RCC 7860 (cell line): ENCODE results near the gene ZNF778.

Experiments
- DNase-seq: peaks from one replicate; pipeline ENCODE4 v3.0.0-alpha.2; 2015; ENCODE audit warnings: low spot score
- FAIRE-seq: peaks from 2 replicates; lab custom pipeline; 2012; peaks lifted over from hg19 to GRCh38; lab: Jason Lieb, UNC

The ZNF778 gene

DNA sequence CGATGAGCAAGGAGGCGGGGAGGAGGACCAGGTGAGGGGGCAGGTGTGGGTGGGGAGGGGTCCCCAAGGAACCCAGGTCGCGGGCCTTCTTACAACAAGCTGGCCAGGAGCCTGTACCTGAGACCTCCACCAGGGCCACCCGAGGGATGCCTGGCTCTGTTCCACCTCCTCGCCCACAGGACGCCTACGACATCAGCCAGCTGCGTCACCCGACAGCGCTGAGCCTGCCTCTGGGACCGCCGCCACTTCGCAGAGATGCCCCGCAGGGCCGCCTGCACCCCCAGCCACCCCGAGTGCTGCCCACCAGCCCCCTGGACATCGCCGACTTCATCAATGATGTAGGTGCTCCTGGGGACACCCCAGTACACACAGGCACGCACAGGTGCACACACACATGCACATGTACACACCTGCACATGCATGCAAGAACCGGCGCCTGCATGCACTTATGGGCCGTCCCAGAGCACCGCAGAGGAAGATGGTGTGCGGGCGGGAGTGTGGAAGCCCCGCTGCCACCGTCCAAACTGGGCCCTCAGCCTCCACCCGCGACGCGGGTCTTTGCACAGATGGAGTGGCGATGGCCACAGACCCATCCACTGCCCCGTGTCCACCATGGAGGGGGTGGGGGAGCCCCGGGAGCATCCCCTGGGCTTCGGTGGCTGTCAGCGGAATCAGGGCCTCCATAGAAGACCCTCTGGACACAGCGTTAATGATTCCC lies 23.8 kb upstream of the ZNF778 start:
- DNase-seq: no peak

DNA sequence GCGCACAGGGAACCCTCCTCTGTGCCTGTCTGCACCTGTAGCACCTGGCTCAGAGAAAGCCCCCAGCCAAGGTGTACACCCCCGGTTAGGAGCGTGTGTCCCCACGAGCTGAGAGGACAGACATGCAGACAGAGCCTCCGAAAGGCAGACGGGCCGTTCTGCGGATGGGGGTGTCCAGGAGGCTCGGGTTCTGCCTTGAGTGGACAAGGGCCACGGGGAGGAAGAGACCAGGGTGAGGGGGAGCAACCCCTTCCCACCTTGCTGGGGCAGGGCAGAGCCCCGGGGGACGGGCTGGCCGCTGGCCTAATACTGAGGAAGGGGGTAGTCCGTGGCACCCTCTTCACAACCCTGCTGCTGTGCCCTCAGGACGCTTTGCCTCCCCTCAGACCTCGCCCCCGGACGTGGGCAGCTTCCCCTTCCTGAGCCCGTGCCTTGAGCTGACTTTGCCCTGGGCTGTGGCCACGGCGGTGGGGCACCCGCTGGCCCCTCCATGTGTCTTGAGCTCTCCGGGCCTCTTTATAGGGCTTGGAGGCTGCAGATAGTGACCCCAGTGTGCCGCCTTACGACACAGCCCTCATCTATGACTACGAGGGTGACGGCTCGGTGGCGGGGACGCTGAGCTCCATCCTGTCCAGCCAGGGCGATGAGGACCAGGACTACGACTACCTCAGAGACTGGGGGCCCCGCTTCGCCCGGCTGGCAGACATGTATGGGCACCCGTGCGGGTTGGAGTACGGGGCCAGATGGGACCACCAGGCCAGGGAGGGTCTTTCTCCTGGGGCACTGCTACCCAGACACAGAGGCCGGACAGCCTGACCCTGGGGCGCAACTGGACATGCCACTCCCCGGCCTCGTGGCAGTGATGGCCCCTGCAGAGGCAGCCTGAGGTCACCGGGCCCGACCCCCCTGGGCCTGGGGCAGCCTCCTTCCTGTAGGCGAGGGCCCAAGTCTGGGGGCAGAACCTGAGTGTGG lies 22.9 kb upstream of the ZNF778 start:
- FAIRE-seq (no peak), DNase-seq (no peak)

More for the DNA sequence above, 23.8 kb upstream of the ZNF778 start:
- no peak for FAIRE-seq

DNA sequence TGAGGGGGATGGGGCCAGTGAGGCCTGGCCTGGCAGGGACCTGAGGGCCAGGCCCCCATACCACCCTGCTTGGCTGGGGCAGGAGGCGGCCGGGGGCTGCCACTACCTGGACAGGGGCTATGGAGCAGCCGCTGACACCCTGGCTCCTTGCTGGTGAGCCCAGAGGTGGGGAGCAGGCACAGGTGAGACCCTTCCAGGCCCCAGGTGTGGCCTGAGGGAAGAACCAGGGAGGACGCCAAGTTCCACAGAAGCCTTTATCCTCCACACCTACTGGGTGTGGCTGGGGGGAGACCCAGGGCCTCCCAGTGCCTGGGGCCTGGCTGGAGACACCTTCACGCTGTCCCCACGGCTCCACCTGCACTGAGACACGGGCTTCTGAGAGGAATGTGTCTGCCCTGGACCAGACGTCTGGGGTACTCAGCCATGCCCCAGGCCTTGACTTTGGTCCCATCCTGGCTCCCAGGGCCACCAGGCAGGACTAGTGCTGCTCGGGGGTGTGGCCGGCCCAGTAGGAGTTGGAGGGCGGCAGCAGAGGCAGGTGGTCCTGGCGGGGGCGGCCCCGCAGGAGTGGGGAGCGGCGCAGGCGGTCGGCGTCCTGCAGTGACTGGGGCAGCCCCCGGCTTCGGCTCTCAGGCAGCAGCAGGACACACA lies 21.9 kb upstream of the ZNF778 start:
- DNase-seq (no peak), FAIRE-seq (no peak)

DNA sequence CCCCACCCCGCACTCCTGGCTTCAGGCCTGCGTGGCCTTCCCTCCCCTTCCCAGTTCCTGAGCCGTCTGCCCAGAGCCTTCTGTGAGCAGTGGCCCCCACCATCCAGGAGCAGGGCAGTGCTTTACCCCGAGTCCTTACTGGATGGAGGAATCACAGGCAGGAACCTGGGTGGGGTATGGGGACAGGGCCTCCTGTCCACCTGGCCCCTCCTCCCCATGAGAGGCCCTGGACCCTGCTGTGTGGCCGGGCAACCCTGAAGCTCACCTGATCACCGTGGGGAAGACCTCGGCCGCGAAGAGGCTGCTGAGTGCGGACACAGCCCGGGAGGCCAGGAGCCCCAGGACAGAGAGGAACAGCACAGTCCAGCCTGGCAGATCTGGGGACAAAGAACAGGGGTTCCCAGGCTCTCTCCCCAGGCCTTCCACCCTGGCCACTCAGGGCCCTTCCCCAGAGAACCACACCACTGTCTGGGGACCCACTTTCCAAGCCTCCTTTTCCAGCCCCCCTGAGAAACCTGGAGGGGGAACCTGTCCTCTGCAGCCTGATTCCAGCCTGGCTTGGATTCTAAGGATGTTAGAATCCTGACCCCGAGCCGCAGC lies 20.4 kb upstream of the ZNF778 start:
- DNase-seq: no peak

DNA sequence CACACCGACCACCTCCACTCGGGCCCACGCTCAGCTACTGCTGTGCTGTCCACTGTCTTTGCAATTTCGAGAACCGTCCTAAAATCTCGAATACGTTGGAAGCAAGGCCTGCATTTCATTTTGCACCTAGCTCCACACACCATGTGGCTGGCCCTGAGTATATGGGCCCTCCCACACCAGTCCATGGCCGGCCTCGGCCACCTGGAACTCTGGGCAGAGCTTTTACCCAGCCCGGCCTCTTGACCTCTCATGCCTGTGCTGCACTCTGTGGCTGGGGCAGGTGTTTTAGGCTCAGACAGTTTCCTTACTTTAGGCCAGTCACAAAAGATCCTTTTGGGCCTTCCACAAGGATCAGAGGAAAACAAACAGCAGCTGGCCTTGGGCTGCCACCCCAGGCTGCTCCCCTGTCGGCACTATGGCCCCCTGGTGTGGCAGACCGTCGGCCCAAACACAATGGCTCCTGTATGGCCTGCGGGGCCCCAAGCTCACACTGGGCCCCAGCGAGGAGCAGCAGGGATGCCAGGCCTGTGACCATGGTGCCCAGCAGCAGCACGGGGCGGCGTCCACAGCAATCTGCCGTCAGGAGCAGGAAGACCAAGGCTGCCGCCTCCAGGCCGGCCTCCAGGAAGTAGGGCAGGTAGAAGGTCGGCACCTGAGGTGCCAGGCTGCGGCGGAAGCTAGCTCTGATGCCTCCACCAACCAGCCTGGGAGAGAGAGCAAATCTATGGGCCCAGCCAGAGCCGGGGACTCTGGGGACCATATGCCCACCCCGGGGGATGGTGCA lies 19.7 kb upstream of the ZNF778 start:
- DNase-seq (no peak), FAIRE-seq (no peak)

More for the DNA sequence above, 20.4 kb upstream of the ZNF778 start:
- FAIRE-seq: no peak

DNA sequence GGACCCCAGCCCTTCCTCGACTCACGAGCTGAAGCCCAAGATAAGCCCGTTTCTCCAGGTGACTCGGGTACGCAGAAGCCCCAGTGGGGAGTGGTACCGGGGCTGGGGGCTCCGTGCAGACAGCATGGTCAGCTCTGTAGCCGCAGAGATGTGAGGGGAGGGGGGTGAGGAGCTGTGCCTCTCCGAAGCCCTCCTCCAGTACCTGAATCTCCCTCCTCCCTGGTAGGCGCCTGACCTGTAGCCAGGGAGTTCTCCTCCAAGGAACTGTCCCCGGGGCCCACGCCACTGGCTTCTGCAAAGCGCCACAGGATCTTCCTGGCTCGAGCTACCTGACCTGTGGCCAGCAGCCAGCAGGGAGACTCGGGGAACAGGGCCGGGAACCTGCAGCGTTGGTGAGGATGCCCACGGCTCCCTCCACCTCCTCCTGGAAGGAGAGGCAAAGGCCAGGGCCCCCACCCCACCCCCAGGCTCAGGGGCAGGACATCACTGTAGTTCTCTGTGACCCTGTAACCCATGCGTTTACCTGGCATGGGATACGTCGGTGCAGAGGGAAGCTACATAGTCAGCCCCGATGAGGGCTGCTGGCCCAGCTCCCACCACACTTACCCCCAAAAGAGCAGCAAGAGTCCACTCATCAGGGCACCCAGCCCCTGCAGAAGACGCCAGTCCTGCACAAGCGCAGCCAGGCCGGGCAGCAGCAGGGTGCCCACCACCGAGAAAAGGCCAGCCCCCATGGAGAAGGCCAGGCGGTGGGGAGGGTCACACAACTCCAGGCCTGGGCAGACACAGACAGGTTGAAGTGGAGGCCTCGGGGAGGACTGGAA lies 18.9 kb upstream of the ZNF778 start:
- no peak for FAIRE-seq
- DNase-seq: no peak

DNA sequence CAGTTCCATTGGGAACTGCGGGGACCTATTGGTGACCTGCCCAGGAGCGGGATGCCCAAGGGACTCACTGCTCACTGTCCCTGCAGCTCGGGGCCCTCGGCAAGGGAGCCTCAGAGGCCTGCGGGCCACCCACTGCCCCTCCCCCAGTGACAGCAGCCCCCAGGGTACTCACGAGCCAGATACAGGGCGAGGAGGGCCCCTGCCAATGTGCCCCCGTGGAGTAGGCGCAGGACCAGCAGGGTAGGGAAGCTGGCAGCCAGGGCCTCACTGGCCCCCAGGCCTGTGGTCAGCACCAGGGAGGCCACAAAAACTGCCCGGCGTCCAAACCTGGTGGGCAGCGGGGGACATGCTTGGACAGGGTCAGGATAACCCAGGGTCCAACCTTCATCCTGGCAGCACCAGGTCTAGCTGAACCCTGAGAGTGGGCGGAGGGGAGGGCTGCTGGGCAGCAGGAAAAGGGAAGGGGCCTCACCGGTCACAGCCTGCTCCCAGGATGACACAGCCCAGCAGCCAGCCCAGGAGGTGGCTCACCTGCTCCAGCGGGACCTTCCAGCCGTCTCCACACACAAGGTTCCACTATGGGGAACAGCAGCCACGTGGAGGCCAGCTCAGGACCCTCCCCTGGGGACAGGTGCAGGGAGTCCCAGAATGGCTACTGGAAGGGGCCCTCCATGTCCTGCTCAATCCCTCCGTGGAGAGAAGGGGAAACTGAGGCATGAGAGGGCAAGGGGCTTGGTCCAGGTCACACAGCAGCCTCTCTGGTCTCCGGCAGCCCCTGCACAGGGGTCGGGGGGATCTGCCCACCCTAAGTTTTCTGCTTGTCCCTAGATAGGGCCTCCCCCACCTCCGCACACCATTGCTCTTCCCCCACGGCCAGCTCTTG lies 18.0 kb upstream of the ZNF778 start:
- DNase-seq (no peak), FAIRE-seq (no peak)

DNA sequence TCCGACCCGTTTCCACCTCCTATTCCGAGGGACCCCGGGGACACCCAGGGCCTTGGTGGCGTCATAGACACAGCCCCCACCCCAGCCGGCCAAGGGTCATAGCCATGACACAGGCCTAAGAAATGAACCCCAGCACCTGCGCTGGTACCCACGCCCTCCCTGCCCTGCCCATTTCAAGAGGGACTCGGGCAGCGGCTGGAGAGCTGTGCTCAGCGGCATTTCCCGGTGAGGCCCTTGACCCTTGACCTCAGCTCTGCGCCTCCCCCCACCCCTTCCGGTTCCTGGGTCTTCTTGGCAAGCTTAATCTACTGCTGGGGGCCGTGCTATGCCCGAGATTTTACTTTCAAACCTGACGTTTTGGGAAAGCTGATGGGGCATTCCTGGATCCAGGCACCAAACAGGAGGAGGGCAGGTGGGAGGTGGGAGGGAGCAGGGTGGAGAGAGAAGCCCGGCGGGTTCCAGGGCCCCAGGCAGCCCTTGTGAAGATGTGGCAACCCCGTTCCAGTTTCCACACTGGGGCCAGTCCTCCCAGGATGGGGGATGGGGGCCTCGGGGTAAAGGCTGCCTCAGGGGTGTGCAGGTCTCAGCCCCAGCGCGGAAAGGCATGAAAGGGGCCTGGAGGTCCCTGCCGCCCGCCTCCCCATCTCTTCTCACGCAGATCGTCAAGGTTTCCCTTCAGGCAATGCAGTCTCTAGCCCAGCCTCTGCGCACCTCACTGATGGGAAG lies 17.2 kb upstream of the ZNF778 start, which contains the start of gene SLC22A31:
TSS of gene SLC22A31 (minus strand) at position 414 of the 726 bp plus-strand sequence. CDS start at position 378, 36 bp downstream.
- no peak for FAIRE-seq
- no peak for DNase-seq

DNA sequence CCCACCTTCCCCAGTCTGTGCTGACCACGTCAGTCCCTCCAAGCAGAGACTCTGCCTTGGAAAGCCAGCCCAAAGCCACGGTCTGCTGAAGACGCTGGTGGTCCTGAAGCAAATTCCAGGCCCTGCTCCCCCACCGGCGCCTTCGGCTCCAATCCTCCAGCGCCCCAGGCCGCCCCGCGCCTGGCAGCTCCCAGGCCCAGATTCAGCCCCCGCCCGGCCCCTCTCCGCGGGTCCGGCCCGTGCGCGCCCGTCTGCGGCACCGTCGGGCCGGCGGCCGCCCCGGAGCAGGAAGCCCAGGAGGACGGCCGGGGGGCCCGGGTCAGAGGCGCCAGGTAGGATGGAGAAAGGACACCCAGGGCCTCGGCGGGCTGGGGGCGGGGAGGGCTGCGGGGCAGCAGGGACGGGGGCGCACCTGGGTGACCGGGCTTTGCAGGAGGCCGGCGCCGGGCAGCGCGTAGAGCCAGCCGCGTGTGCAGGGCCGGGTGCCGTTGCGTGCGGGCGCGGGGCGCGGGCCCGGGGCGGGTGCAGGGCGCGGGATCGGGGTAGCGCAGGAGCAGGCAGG lies 16.6 kb upstream of the ZNF778 start:
- DNase-seq: no peak
- no peak for FAIRE-seq

DNA sequence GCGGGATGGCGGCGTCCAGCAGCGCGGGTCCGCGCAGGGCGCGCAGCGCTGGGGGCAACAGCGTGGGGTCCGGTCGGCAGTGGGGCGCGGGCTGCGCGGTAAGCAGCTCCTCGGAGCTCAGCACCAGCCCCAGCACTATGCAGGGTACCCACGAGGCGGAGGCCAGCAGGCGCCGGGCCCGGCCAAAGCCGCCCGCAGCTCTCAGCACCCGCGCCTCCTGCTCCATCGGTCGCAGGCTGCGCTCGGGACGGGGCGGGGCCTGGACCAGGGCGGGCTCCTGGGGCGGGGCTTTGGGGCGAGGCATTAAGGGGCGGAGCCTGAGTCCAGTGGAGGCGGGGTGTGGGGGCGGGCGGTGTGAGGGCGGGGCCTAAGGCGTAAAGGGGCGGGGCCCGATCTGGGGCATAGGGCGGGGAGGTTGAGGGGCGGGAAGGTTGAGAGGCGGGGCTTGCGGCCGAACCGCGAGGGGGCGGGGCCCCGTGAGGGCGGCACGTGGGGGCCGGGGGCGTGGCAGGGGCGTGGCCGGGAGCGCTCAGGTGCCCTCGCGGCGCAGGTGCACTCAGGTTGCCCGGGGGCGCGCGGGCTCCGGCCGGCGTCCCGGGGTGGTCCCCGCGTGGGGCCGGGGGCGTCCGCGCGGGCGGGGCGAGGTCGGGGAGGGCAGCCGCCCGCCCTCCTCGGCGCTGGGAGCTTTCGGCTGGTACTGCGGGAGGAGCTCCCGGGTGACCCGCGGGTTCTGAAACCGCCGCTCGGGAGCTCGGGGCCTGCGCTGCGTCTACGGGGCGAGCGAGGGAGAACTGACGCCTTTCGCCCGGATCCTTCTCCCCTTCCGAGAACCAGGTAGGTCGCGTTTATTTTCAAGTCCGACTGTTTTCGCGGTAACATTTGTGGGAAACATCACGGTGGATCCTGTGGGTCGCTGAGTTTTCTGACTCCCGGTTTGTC lies 15.8 kb upstream of the ZNF778 start:
- FAIRE-seq: no peak

DNA sequence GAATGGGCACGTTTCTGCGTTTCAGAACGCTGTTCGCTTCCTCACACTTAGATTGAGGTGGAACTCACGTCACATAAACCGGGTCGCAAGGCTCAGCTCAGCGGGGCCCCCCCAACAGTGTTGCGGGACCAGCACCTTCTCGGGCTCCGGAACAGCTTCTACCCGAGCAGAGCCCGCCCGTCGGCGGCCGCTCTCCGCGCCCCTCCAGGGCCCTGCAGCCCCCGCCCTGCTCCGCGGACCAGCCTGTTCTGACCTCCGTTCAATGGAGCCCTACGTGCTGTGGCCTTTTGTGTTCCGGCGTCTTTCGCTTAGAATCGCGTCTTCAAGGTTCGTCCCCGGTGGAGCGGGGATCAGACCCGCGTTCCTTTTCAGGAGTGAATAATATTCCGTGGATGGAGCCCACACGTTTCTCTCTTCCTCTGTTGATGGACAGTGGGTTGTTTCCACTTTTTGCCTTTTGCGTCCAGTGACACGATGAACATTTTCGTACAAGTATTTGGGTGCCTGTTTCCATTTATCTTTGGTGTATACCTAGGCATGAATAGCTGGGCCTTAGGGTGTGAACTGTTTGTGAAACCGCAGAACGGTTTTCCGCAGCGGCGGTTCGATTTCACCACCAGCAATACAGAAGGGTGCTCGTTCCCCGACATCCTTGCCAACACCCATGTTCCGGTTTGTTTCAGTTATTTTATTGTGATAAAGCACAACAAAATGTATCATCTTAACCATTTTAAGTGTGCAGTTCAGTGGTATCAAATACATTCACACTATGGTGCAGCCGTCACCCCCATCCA lies 14.9 kb upstream of the ZNF778 start:
- no peak for FAIRE-seq

More for the DNA sequence above, 15.8 kb upstream of the ZNF778 start:
- no peak for DNase-seq

DNA sequence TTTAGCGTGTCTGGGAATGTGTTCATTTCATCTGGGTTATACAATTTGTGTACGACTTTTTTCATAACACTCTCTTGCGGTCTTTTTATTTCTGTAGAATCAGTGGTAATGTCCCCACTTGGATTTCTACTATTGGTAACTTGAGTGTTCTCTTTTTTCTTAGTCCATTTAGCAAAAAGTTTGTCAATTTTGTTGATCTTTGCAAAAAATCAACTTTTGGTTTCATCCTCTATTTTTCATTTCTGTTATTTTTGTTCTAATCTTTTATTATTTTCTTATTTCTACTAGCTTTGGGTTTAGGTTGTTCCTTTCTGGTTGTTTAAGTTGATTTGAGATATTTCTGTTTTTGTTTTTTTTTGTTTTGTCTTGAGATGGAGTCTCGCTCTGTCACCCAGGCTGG lies 9.5 kb upstream of the ZNF778 start:
- FAIRE-seq (no peak), DNase-seq (no peak)

More for the DNA sequence above, 14.9 kb upstream of the ZNF778 start:
- DNase-seq: no peak

DNA sequence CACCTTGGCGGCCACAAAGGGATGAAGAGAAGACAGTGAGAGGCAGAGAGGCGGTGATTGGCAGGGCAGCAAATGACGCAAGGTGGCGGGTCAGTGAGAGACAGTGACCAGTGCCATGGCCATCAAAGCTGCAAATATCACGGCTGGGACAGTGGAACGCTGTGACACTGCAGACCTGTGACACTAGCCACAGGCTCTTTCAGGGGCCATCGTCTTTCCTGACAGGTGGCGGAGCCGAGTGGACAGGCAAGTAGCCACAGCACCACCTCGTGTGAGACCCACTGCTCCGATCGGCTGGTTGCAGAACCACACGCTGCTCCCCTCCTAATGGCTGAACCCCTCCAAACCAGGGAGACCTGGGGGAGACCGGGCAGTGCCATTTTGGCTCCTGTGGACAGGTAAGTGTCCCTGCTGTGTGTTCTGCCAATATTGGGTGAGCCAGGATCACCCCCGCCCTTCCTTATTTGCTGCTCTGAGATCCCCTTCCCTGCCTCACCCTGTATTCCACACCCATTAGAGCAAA lies 7.9 kb upstream of the ZNF778 start:
- no peak for DNase-seq
- FAIRE-seq: no peak

DNA sequence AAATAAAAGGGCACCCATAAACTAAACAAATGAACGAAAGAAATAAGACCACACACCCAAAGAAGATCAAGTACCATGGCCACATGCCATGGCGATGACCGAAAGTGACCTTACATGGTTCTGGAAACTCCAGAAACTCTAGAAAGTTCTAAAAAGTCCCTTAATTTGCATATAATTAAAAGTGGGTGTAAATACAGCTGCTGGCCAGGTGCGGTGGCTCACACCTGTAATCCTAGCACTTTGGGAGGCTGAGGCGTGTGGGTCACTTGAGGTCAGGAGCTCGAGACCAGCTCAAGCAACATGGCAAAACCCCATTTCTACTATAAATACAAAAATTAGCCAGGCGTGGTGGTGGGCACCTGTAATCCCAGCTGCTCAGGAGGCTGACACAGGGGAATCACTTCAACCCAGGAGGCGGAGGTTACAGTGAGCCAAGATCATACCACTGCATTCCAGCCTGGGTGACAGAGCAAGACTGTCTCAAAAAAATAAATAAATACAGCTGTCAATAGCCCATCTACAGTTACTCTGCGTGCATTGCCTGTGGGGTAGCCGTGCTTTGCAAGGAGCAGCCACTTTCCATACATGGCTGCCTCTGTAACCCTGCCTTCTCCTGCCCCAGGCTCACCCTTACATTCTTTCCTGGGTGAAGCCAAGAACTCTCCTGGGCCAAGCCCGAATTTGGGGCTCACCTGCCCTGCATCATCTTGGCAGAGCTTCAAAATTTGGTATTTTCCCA lies 7.2 kb upstream of the ZNF778 start:
- FAIRE-seq (no peak), DNase-seq (no peak)
